Spleen (tissue), 11 donors: ENCODE measurements around the gene RNFT2. TPM values are rescaled to one million over a fixed set of nuclear protein-coding genes. Genes with fewer than 3 reads are reported as not detected.

ENCODE experiments used
- DNase-seq: peaks from one replicate; pipeline ENCODE4 v3.0.0-alpha.2; 2020
- H3K27ac ChIP-seq, 8 donors: fragments of 200-600 bp; sonication (generic) in 7 of 8; 1 replicate in 4 of 8; 2 replicates in 4 of 8; pipeline versions ENCODE4 v1.5.0 to v1.8.0; 2016 to 2021; ENCODE audit warnings: inconsistent platforms in 4 of 8, mild to moderate bottlenecking in 4 of 8, moderate library complexity in 1 of 8
- H3K27me3 ChIP-seq, 7 donors: fragments of 200-600 bp; sonication (generic) in 6 of 7; replicated peaks in 1 of 7; 1 replicate in 4 of 7; 2 replicates in 3 of 7; pipeline versions ENCODE4 v1.5.0 to v1.8.0; 2016 to 2021; ENCODE audit warnings: inconsistent platforms in 3 of 7, mild to moderate bottlenecking in 1 of 7
- H3K36me3 ChIP-seq, 6 donors: fragments of 200-600 bp; sonication (generic) in 5 of 6; 1 replicate in 4 of 6; 2 replicates in 2 of 6; pipeline versions ENCODE4 v1.5.0 to v1.8.0; 2016 to 2021; ENCODE audit warnings: inconsistent platforms in 2 of 6
- H3K4me1 ChIP-seq, 6 donors: fragments of 200-600 bp; sonication (generic) in 5 of 6; 1 replicate in 3 of 6; 2 replicates in 3 of 6; pipeline versions ENCODE4 v1.5.0 to v1.8.0; 2016 to 2021; ENCODE audit warnings: inconsistent platforms in 3 of 6
- H3K4me3 ChIP-seq, 8 donors: fragments of 200-600 bp; sonication (generic) in 7 of 8; 1 replicate in 4 of 8; 2 replicates in 4 of 8; pipeline versions ENCODE4 v1.5.0 to v1.8.0; 2016 to 2021; ENCODE audit warnings: inconsistent platforms in 4 of 8, mild to moderate bottlenecking in 4 of 8, moderate library complexity in 2 of 8
- H3K9me3 ChIP-seq, 8 donors: fragments of 200-600 bp; sonication (generic) in 7 of 8; 1 replicate in 4 of 8; 2 replicates in 4 of 8; pipeline versions ENCODE4 v1.5.0 to v1.8.0; 2016 to 2021; ENCODE audit warnings: inconsistent platforms in 4 of 8
- CTCF ChIP-seq, 11 experiments: fragments of 200-600 bp in 7 of 11; fragments of 450-650 bp in 4 of 11; sonication (generic) in 4 of 11; IDR thresholded peaks in 8 of 11; conservative IDR thresholded peaks in 3 of 11; 1 replicate in 7 of 11; 2 replicates in 4 of 11; pipeline versions ENCODE4 v1.4.0 to v1.8.0; 2016 to 2021; ENCODE audit warnings: antibody characterized with exemption in 11 of 11, inconsistent platforms in 4 of 11, mild to moderate bottlenecking in 1 of 11
- POLR2A ChIP-seq, 3 donors: fragments of 450-650 bp; IDR thresholded peaks; one replicate each; pipeline ENCODE4 v1.5.1; 2017; ENCODE audit warnings: antibody characterized with exemption in 3 of 3, mild to moderate bottlenecking in 1 of 3
- POLR2AphosphoS5 ChIP-seq, 3 donors: sonication (generic); formaldehyde crosslinking; IDR thresholded peaks; one replicate each; pipeline ENCODE4 v1.5.1; 2017; ENCODE audit warnings: antibody characterized with exemption in 3 of 3
- WGBS, 5 donors: extraction: QIAGEN DNeasy Blood & Tissue Kit in 3 of 5; methylation state at CpG; one replicate each; pipeline versions ENCODE4 v1.1.5 to v1.1.7; 2013 to 2018; 5-methylcytosine and 5-hydroxymethylcytosine counted together
- intact Hi-C: fragments of 100-400 bp; cut with DNase I; formaldehyde crosslinking; loops from one replicate; pipeline ENCODE4 v1.15.0; 2023; ENCODE audit warnings: low total_unique reads
- polyA plus RNA-seq, 3 donors: library from polyadenylated mRNA; stranded (reverse); fragments of 200-250 nt; gene quantifications; one replicate each; pipeline ENCODE4 v1.2.1, GENCODE V29; 2013
- total RNA-seq, 7 donors: library from RNA; depleted of rRNA in 3 of 7; stranded (reverse); fragments of >200 nt in 3 of 7; fragmentation: NEBNext Ultra II Directional in 4 of 7; extraction: Animal tissue kit (Norgen Biotek cat#: 25700) in 4 of 7; gene quantifications; one replicate each; pipeline versions ENCODE4 v1.1.0 to v1.2.1, GENCODE V29; 2016 to 2021
- donor health status: healthy with polysubstance abuse.
- donor health status: DM: no; HTN: no; CAD: no; lungs with moderate emphysema.
- donor health status: DM: no; HTN: no; CAD: no.
- donor health status: Bipolar disorder and iron deficiency.
- donor health status: healthy.
- donor health status: DM: no; HTN: no; CAD: no.
- donor health status: DM: yes; HTN: yes; CAD: no.

RNFT2 gene
- total and polyA plus RNA-seq, 10 donors, result 1.9 to 6.0 (median 3.8) TPM

- DNase-seq, result peak; percentile 41
- Histone ChIP-seq H3K27me3 (no peaks in the 10 kb centered on the region), H3K27ac (no peak overlapping the region), H3K4me1 (no peaks in the 10 kb centered on the region), H3K9me3 (no peaks in the 10 kb centered on the region), H3K4me3 (no peak overlapping the region), H3K36me3 (peaks cover 0 to 11% (median 0%) of the 10 kb centered on the region in 6 donors)
- no peak for TF ChIP-seq CTCF (IDR thresholded peaks at IDR 0.05 in 8 of 11, conservative IDR thresholded peaks at IDR 0.05 in 3 of 11)
- no peak for TF ChIP-seq POLR2AphosphoS5 (IDR thresholded peaks at IDR 0.05)
- TF ChIP-seq POLR2A (IDR thresholded peaks at IDR 0.05), result no peak
- 67 to 86% (median 80%) methylated on average over 3 to 10 of the region's 10 CpGs for WGBS, 5 donors
- intact Hi-C loops, result no loop called here
Observed at GRCh38 chr12:116833474-116833873, 95.4 kb downstream of the RNFT2 start.

GRCh38 chr12:116835484-116835883 is 97.4 kb downstream of the RNFT2 start:
- peaks cover 0 to 11% (median 0%) of the 10 kb centered on the region in 6 donors for H3K36me3 ChIP-seq
- no peaks in the 10 kb centered on the region for H3K4me1 ChIP-seq
- WGBS, 5 donors, result 79 to 94% (median 87%) methylated on average over 1 of the region's 1 CpG
- no peak overlapping the region for H3K27ac ChIP-seq
- H3K27me3 ChIP-seq, result no peaks in the 10 kb centered on the region
- H3K4me3 ChIP-seq, result no peak overlapping the region
- intact Hi-C loops, result no loop called here
- DNase-seq, result no peak
- no peak for TF ChIP-seq POLR2AphosphoS5 (IDR thresholded peaks at IDR 0.05)
- no peak for TF ChIP-seq CTCF (IDR thresholded peaks at IDR 0.05 in 8 of 11, conservative IDR thresholded peaks at IDR 0.05 in 3 of 11)
- no peak for TF ChIP-seq POLR2A (IDR thresholded peaks at IDR 0.05)
- no peaks in the 10 kb centered on the region for H3K9me3 ChIP-seq

GRCh38 chr12:116837097-116837496 is 99.0 kb downstream of the RNFT2 start:
- Histone ChIP-seq H3K4me1 (no peaks in the 10 kb centered on the region), H3K27me3 (no peaks in the 10 kb centered on the region), H3K9me3 (no peaks in the 10 kb centered on the region), H3K27ac (no peak overlapping the region), H3K4me3 (no peak overlapping the region), H3K36me3 (peaks cover 0 to 11% (median 0%) of the 10 kb centered on the region in 6 donors)
- peak; percentile 30 for DNase-seq
- WGBS, 5 donors, result 78 to 84% (median 81%) methylated on average over 9 of the region's 9 CpGs
- TF ChIP-seq POLR2AphosphoS5 (IDR thresholded peaks at IDR 0.05) (no peak), CTCF (IDR thresholded peaks at IDR 0.05 in 8 of 11, conservative IDR thresholded peaks at IDR 0.05 in 3 of 11) (no peak), POLR2A (IDR thresholded peaks at IDR 0.05) (no peak)
- intact Hi-C loops, result no loop called here

- 60 to 72% (median 70%) methylated on average over 4 of the region's 4 CpGs for WGBS, 5 donors
- no peak for TF ChIP-seq POLR2A (IDR thresholded peaks at IDR 0.05)
- intact Hi-C loops, result no loop called here
- H3K4me1 ChIP-seq, result no peaks in the 10 kb centered on the region
- H3K27ac ChIP-seq, result no peak overlapping the region
- DNase-seq, result no peak
- no peak overlapping the region for H3K4me3 ChIP-seq
- H3K36me3 ChIP-seq, result peaks cover 0 to 11% (median 0%) of the 10 kb centered on the region in 6 donors
- no peaks in the 10 kb centered on the region for H3K9me3 ChIP-seq
- H3K27me3 ChIP-seq, result no peaks in the 10 kb centered on the region
Observed at GRCh38 chr12:116838365-116838764, 100.2 kb downstream of the RNFT2 start.
